ENCODE results near the gene ASTN2.
A peak's percentile ranks its signal among the peaks of the same experiment; 100 is the strongest.

Gene ASTN2

GRCh38 chr9:117293206-117294114 lies 121.4 kb downstream of the ASTN2 start:
- peak; percentile 46 for DNase-seq

DNA sequence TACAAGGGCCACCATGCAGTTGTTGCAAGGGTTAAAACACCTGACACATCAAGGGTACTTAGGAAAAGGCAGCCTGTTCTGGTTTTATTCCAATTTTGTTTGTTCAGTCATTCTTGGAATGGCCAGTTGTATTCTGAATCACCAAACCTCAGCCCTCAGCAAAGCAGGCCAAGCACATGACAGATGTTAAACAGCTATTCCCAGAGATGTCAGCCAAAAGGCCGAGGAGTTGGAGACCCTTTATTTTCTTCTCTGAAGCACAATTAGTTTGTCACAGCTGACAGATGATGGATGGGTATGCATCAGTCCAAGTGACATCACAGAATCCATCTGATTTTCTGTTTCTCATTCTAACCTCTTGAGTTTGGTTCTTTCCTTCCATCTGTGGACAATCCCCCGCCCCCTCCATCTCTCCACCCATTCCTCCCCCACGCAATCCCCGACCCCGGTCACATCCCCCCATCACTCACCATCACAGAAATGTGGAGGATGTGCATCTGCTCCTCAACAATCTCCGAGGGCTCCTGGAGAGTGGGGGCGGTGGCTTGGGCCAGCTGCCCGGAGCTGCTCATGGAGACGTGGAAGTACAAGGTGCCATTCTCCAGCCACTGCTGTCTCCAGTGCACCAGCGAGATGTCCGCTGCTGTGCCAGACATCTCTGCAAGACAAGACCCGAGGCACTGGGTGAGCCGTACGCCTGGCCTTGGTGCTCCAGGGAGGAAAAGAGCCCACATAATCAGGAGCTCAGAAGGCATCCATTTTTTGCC lies 123.8 kb downstream of the ASTN2 start:
- DNase-seq = peak; percentile 46

GRCh38 chr9:117290306-117290840 lies 124.5 kb downstream of the ASTN2 start:
- peak; percentile 35 for DNase-seq

- no peak for DNase-seq
Observed at GRCh38 chr9:117286245-117286644, 128.6 kb downstream of the ASTN2 start.

- no peak for DNase-seq
Observed at GRCh38 chr9:117284414-117284813, 130.4 kb downstream of the ASTN2 start.

- DNase-seq = no peak
Observed at GRCh38 chr9:117282541-117282940, 132.3 kb downstream of the ASTN2 start.

DNA sequence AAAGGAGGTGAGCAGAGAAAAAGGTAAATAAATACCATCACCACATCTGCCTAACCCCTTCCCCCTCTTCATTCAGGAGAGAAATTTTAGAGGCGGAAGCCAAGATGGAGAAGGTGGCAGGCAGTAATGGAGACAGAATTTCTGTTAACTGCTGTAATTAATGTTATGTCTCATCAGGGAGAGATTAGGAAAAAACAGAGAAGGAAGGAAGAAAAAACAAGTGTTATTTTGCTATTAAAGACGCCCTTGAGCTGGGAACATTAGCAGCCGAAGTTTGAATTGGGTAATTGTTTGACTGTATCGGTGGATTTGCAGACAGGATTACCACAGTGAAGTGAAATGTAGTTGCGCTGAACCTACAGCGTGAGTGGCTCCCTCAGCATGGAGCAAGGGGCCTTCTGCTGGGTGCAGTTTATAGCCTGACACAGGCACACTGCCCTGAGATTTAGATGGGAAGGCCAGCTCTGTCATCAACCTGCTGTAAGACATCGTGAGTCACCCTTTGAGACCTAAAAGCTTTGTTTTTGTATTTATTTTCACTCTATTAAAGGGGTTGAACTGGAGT lies 136.3 kb downstream of the ASTN2 start:
- DNase-seq = no peak

DNA sequence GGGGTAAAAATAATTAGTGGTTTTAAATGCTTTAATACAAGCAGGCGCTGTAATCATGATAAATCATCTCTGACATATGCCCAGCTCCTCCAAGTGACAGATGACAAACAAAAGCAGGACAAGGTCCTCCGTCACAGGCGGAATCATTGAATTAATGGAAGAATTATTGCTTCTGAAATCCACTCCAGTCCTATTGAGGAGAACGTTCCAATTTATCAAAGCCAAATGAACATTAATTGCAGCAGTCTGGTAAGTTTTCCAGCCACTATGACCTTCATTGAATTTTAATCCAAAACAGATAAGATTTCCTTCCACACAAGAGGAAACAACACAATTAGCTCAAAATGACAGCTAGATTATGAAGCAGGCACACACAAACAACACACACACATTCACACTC lies 136.8 kb downstream of the ASTN2 start:
- DNase-seq = peak; percentile 70

- DNase-seq = no peak
Observed at GRCh38 chr9:117276444-117276843, 138.4 kb downstream of the ASTN2 start.

DNA sequence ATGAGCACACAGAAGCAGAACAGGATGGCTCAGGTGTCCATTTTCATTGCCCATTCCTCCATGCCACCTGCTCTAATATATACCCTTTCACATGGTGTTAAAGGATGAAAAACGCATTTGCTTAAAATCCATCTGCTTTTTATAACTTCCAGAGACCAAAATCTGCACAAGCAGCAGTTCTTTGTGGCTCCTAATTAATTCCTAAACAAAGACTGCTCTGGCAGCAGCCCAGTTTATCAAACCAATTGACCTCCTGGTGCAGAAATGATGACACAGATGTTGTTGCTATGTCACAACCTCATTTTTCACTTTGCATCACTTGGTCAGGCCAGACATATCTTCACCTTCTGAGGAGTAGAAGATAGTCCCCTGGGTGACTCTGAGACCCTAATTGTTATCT lies 141.2 kb downstream of the ASTN2 start:
- DNase-seq = no peak

DNA sequence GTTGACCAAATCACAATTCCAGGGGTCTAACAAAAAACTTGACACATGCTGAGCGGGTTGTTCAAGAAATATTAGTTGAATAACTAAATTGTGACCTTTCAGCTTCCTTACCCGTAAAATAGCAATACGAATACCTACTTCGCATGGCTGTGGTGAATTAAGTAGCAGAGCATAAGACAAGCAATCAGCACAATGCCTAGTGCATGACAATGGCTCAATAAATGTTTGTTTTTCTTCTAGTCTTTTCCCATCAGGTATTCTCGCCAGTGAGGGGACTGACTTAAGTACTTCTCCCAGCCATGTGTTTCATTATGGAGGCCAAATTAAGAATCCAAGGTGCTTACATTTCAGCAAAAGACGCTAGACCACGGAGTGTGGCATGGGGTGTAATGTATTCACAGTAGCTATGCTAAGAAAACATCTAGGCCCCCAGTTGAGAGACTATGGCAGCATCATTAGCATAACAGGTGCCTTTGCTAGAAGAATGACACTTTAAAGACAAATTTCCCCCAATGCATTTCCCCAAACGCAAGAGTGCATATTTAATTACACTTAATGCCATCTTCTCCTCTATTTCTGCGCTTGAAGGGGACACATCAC lies 145.9 kb downstream of the ASTN2 start:
- peak; percentile 99 for DNase-seq

DNA sequence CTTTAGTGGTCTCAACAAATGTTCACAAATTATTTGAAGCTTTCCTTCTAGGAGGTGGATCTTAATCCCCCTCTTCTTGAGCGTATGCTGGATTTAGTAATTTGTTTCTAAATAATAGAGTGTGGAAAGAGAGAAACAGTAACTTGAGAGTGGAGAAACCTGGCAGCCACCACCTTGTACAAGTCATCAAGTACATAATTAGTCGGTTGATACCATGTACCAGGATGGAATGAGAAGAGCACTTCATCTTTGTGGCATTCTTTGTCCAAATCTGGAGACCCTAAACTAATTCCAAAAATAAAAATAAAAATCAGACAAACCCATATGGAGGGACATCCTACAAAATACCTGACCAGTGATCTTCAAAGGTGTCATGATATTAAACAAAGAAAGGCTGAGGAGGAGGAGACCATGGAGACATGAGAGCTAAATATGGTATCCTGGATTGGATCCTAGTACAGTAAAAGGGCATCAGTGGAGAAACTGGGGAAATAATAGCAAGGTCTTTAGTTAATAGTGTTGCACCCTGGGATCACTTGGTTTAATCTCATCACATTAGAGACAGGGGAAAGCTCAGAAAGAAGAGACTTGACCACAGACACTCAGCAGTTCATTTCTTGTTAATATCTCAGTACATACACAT lies 147.9 kb downstream of the ASTN2 start:
- peak; percentile 56 for DNase-seq

DNA sequence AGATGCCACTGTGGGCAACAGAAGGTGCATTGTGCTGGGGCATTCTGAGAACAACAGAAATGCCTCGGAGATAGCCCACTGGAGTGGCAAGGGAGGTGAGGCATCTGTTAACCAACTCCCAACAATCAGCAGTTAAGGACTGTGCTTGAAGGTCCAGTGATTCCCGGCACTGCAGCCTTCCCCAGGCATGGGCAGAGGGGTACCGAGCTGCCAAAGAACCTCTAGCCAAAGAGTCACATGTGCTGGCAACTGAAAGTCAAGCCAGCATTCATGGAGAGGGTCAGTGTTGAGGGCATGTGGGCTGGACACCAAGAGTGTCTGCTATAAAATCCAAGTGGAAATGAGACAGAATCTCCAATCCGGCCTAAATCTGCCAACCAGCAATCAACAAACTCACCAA lies 149.6 kb downstream of the ASTN2 start:
- no peak for DNase-seq

DNA sequence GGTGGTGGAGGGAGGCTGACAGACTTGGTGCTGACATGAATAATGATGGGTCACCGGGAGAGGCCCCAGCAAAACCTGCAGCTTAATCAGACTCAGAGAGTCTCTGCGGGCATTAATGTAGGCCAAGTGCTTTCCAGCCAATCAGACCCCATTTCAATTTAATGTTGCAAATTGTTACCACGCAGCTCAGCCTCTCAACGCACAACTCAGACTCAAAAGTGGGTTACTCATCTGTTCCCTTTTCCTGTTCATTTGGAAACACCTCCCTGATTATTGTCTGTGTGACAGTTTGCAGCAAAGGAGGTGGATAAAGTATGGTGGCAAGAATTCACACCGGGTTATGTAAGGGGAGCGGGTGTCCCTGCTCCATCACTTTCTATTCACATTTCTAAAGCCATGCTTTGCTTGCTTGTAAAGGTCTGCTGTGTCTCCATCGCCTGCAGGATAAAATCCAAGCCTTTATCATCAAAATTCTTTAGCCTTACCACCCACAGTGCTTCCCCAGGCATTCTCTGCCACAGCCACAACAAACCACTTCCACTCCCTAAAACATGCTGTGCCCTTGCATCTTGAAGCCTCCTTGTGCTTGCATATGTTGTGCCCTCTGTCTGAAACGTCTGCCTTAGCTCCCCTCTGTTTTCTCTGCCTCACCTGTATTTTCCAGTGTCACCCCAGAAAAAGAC lies 156.5 kb downstream of the ASTN2 start:
- DNase-seq = peak; percentile 66

GRCh38 chr9:117253261-117253660 lies 161.6 kb downstream of the ASTN2 start:
- no peak for DNase-seq

GRCh38 chr9:117250610-117251215 lies 164.1 kb downstream of the ASTN2 start:
- no peak for DNase-seq

- peak; percentile 23 for DNase-seq
Observed at GRCh38 chr9:117249799-117250198, 165.1 kb downstream of the ASTN2 start.

DNA sequence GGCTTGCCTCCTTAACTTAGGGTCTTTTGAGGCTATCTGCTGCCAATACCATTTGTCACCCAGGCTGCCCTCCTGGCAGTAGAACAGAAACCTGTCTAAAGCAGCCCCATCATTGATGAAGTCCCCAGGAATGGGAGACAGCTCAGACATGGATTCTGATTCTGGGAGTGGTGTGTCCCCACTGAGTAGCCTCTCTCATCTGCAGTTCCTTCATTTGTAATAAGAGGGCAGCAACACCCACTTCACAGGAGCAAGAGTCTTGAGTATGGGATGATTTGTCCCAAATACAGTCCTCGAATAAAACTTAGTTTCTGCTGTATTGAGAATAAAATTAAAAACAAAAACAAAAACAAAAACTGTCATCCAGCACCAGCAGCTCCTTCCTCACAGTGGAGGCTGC lies 167.6 kb downstream of the ASTN2 start:
- DNase-seq = peak; percentile 33

GRCh38 chr9:117245175-117245829 lies 169.6 kb downstream of the ASTN2 start:
- DNase-seq = no peak

- no peak for DNase-seq
Observed at GRCh38 chr9:117242082-117242481, 172.8 kb downstream of the ASTN2 start.

DNA sequence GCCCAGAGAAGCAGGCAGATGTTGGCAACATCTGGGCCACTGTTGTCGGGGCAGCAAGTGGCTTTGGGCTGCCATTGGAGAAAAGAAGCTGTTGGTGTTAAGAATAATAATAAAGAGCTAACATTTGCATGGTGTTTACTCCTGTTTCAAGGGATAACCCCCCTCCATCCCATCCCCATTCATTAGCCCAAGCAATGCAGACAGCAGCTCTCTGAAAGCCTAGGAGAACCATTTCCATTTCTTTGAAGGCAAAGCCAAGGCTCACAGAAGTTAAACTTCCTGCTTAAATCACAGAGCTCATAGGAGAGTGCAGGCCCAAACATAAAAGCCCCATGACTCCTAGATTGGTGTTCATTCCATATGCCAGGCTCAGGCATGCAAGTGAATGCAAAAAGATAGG lies 175.4 kb downstream of the ASTN2 start:
- no peak for DNase-seq
